Measurements from ENCODE around the gene DCAF5.
"Not testable (repeated sequence)": the region's sequence is repeated elsewhere in the genome, so short reads cannot be mapped to it uniquely, and the experiment has no call there.

The DCAF5 gene, protein sequence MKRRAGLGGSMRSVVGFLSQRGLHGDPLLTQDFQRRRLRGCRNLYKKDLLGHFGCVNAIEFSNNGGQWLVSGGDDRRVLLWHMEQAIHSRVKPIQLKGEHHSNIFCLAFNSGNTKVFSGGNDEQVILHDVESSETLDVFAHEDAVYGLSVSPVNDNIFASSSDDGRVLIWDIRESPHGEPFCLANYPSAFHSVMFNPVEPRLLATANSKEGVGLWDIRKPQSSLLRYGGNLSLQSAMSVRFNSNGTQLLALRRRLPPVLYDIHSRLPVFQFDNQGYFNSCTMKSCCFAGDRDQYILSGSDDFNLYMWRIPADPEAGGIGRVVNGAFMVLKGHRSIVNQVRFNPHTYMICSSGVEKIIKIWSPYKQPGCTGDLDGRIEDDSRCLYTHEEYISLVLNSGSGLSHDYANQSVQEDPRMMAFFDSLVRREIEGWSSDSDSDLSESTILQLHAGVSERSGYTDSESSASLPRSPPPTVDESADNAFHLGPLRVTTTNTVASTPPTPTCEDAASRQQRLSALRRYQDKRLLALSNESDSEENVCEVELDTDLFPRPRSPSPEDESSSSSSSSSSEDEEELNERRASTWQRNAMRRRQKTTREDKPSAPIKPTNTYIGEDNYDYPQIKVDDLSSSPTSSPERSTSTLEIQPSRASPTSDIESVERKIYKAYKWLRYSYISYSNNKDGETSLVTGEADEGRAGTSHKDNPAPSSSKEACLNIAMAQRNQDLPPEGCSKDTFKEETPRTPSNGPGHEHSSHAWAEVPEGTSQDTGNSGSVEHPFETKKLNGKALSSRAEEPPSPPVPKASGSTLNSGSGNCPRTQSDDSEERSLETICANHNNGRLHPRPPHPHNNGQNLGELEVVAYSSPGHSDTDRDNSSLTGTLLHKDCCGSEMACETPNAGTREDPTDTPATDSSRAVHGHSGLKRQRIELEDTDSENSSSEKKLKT

DNA sequence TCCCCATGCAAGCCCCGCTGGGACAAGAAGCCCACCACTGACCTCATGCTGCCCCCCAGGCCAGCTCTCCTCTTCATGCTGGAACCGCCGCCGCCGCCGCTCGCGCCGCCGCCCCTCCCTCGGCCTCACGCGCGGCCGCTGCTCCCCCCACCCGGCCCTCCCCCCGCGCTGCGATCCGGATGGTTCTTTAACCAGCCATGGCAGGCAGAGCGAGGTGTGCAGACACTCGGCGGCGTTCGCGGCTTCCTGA, at the start of gene DCAF5:
TSS of gene DCAF5 (minus strand) at position 218 of the 250 bp plus-strand sequence. CDS start at position 77, 141 bp downstream.
- peak; percentile 83 to 92 for DNase-seq

DNA sequence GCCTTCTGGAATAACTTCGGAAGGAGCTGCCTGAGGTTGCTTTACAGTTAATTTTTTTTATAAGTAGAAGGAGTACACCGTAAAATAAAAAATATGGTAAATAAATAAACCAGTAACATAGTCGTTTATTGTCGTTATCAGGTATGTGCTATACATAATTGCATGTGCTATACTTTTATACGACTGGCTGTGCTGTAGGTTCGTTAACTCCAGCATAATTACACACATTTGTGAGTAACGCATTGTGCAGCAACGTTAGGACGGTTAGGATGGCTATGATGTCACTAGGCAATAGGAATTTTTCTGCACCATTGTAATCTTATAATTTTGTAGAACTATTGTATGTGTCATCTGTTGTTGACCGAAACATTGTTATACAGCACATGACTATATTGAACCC, 46.9 kb upstream of the DCAF5 start:
- no peak for DNase-seq

DNA sequence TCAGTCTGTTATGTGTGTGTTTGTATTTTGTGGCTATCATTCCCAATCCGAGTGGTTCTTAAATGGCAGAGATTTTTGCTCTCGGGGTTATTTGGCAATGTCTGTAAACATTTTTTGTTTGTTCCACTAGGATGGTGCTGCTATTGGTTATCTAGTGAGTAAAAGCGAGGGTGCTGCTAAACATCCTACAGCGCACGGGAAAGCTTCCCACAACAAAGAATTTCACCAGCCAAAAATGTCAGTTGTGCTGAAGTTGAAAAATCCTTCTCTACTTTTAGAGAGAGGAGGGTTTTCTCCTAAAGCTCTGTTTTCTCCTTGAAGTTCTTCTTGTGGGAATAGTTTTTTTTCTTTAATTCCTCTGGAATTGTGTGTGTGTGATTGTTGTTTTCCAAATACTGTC, 40.8 kb upstream of the DCAF5 start:
- no peak for DNase-seq

DNA sequence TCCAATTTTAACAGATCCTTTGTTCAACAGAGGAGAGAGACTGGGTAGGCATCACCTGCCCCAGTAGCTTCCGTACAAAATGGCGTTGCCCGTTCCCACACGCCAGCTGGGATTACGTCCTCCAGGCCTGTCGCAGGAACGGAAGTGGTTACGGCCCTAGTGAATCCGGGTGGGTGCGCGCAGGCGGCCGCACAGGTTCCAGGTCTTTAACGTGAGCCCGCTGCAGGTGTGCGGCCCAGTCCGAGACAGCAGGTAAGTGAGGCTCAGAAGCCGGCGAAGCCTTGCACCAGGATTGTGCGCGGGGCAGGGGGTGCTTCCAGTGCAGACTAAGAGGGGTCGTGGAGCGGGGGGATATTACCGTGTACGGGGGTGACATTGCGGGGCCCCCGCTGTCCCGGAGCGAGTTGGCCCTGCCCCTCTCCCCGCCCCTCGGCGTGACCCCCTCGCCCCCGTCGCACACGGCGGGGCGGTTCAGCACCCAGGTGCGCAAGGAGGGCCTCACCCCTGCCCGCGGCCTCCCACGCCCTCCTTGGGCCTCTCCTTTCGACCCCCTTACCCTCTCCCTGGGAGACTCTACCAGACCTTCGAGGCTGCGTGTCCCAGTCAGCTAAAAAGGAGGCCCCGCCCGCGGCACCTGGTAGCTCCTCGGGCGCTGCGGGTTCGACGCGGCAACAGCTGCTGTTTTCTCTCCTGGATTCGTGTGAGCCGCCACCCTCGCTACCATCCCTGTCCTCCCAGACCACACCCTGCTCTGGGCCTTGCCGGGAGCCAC, 38.6 kb upstream of the DCAF5 start, which contains the start of gene EXD2:
TSS of gene EXD2 (plus strand) at position 159 of the 772 bp plus-strand sequence. CDS start 17,973 bp downstream, outside the sequence.
- peak; percentile 90 for DNase-seq

DNA sequence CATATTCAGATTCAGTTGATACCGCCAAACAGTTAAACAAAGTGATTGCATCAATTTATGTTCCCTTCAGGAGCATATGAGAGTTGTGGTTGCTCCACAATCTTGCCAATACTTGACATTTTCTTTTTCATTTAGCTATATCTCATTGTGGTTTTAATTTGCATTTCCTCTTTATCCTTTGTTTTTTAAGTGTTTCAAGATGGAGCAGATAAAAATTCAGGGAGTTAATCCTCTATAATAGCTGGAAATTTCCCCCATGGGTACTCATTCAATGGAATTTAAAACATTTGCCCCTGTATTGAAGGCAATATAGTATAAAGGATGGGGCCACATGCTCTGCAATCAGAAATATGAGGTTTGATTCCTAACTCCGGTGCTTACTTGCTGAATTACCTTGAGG, 37.3 kb upstream of the DCAF5 start:
- DNase-seq = no peak

DNA sequence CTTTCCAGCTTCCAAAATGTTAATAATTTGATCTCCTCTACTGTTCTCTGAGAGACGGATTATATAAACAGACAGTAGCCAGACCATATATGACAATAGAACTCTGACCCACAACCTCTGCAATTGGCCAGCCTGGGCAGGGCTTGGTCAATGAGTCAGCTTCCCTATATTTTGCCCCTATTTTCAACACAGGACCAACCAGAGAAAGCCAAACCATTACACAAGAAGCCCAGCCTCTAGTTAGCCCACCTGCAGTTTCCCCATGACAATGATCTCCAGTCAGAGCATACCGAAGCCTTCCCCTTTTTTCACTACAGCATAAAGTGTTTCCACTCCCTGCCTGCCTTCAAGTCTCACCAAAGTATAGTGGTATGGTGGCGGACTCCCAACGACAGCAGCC, 30.8 kb upstream of the DCAF5 start:
- no peak for DNase-seq

DNA sequence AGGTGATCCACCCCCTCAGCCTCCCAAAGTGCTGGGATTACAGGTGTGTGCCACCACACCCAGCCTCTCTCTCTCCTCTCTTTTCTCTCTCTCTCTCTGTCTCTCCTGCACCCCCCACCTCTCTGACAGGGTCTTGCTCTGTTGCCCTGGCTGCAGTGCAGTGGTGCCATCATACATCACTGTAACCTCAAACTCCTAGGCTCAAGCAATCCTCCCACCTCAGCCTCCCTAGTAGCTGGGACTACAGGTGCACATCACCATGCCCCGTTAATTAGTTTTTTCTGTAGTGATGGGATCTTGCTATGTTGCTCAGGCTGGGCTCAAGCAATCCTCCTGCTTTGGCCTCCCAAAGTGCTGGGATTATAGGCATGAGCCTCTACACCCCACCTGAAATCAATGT, 29.7 kb upstream of the DCAF5 start:
- DNase-seq = not testable (repeated sequence)

DNA sequence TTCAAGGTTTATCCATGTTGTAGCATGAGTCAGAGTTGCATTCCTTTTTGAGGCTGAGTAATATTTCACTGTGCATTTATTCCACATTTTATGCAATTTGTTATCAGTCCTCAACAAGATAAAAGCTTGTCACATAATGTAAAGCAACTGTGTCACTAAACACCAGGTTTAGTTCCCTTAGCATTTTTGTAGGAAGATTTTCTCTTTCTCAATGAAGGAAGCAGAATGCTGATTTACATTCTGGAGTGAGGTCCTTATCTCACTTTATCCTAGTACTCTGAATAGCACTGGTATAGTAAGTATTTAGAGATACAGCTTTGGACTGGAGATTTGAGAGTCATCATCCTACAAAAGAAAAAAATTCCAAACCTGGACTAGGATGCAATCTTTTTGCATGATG, 28.6 kb upstream of the DCAF5 start:
- DNase-seq = no peak

DNA sequence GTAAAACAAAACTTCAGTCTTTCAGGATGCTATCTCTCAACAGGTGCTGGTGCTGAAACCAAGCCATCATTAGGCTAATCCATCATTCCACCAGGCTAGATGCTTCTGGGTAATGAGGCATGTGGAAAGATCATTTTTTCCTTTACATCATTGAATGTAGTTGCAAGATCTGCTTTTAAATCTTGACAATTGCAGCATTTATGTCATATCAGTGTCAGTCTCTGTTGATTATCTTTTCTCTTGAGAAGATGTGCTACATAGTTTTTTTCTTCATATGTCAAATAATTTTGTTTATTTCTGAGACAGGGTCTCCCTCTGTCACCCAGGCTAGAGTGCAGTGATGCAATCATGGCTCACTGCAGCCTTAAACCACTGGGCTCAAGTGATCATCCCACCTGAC, 22.2 kb upstream of the DCAF5 start:
- no peak for DNase-seq

DNA sequence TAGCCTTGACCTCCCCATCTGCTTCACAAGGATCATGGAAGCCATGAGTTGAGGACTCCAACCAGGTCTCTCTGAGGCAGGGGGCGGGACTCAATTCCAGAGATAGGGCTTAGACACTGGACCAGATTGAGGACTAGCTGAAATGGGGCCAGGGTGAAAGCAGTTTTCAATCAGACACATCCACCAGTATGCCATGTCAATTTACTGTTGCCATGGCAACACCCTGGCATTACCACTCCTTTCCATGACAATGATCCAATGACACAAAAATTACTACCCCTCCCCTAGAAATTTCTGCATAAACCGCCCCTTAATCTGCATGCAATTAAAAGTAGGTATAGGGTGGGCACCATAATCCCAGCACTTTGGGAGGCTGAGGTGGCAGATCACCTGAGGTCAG, 18.6 kb upstream of the DCAF5 start:
- DNase-seq = no peak

DNA sequence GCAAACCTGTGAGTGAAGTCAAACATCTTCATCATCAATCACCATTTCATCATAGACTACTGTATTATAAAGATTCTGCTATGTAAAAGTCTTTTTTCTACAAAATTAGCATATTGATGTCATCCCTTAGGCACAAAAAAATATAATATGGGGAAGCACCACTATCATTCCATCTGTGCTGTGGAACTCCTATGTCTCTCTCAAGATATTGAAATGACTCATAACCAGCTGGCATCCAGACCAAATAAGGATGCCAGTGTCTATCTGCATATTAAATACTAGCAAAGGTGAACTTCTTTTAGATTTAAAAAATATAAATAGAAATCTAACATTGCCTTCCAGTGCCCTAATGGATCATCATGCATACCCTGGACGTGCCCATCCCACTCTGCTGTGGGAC, 17.9 kb upstream of the DCAF5 start:
- no peak for DNase-seq

DNA sequence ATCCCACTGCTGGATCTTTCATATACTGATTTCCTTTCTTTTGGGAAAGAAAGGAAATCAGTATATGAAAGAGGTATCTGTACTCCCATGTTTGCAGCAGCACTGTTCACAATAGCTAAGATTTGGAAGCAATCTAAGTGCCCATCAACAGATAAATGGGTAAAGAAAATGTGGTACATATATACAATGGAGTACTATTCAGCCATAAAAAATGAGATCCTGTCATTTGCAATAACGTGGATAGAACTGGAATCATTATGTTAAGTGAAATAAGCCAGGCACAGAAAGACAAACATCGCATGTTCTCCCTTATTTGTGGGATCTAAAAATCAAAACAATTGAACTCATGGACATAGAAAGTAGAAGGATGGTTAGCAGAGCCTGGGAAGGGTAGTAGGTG, 12.9 kb upstream of the DCAF5 start:
- not testable (repeated sequence) for DNase-seq

DNA sequence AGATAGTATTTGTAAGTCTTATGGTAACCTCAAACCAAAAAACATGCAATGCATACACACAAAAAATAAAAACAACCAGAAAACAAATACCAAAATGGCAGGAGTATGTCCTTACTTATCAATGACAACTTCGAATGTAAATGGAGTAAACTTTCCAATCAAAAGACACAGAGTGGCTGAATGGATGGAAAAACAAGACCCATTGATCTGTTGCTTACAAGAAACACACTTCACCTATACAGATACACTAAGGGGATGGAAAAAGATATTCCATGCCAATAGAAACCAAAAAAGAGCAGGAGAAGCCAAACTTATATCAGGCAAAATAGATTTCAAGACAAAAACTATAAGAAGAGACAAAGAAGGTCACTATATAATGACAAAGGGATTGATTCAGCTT, 8.7 kb upstream of the DCAF5 start:
- DNase-seq = no peak

DNA sequence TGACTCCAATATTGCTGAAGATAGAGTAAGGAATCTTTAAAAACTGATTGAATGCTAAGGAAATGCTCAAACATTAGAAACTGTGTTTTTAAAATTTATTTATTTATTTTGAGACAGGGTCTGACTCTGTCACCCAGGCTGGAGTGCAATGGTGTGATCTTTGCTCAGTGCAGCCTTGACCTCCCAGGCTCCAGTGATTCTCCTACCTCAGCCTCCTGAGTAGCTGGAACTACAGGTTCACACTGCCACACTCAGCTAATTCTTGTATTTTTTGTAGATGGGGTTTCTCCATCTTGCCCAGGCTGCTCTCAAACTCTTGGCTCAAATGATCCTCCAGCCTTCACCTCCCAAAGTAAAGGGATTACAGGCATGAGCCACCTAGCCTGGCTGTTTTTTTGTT, 3.3 kb upstream of the DCAF5 start:
- no peak for DNase-seq

DNA sequence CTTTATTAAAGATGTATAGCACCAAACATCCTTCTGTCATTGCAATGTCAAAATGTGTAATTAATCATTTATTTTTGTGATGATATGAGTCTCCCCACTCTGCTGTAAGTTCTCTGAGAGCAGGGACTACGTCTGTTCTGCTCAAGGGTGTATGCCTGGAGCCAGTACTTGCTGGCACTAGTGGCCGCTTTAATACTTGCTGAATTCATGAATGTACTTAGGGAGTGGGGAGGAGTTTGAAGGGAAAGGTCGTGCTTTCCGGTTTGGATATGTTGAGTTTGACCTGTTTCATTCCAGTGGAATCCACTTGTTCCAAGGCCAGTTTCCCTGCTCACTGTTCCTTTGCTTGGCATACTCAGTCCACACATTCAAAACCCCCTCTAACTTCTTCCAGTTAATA, 1.9 kb upstream of the DCAF5 start:
- DNase-seq = no peak

DNA sequence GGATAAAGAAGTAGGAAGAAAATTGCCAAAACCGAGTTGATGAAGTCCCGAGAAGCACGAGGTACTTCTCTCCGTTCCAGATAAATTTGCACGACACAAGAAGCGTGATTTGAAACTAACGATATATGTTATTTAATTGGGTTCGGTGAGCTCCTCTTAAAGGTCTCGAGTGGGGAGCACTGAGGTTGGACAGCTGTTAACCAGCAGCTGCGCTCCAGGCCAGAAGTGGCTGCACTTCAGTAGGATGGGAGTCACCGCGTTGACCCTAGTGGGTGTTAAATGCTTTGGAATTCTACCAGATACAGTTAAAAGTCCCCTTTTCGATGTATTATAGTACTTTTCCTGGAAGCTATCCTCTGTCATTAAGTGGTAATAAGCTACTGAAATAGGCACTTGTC, 953 bp upstream of the DCAF5 start:
- DNase-seq = no peak

DNA sequence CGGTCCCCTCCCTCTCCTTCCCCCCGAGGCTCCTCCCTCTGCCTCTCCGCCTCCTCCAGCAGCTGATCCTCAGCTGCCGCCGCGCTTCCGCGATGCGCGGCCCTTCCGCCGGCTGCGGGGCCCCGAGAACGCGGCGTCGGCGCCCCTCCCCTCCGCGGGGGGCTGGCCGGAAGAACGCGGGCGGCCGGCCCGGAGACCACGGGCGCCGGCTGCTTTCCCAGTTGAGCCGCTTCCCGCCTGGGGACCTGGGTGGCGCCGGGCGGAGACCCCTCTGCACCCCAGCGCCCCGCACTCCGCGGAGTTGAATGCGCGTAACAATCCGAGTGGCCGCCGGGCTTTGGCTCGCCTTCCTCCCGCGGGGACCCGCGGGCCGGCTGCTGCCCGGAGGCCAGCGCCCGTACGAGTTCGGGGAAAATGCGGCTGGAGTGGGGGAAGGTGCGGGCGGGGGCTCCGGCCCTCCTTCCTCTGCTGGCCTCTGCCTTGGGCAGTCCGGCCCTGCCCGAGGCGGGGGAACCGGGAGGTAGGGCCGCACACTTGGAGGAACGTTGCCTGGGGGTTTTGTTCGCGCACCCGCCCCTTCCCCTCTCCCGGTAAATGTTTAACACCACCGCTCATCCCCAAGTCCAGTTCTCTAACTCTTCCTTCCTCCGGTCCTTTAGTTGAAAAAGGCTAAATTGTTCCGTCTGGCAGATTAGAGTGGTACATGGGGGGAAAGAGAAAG, 393 bp upstream of the DCAF5 start:
- DNase-seq = no peak

DNA sequence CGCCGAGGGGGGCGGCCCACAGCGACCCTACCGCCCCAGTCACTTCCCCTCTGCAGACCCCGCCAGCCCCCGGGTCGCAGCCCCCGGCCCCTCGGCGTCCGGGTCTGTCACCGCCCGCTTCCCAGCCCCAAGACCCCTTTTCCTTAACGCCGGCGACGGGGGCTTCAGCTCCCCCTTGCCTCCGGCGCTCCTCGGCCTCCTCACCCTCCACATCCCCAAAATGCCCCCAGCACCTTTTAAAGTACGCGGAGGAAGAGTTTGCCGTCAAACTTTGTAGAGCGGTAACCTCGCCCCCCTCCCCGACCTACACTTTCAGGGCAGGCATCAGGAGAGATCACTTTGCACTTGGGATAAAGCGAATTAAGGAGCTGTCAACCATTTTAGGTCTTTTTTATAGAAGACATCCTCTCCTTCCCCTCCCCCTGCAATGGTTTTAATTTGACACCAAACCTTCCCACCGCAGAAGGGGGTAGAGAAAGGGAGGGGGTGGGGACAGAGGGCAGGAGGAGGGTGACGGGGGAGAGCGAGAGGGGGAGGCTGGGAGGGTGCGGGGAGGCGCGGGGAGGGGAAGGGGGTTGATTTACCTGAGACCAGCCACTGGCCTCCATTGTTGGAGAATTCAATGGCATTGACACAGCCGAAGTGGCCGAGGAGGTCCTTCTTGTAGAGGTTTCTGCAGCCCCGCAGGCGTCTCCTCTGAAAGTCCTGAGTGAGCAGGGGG, 578 bp downstream of the DCAF5 start:
- DNase-seq = no peak

DNA sequence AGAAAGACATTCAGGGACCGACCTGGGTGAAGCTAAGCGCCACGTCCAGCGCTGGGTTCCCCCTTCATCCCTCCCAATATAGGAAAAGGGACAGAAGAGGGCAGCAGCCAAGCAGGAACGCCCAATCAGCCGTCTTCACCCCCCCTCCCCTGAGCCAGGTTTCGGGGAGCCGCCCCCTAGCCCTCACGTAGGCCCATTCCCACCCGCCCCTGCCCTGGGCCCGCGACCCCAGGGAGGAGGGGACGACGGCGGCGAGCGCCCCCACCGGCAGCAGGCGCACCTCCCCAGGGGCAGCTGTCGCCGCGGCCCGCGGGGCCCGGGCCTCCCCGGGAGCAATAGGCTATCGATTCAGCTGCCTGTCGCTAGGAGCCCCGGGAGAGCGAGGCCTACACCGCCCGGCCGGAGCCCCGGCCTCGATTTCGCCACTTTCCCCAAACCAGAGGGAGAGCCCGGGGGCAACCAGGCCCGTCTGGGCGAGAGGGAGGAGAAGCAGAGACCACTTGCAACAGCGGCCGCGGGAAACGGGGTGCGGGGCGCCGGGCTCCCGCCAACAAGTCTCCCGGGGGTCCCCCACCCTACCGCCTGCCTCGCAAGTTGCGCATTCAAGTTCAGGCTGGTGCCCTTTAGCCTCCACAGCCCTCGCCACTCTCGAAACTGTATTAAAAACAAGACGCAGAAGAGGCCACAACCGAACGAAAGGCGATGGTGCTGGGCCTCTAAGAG, 1.3 kb downstream of the DCAF5 start:
- peak; percentile 55 to 70 for DNase-seq

DNA sequence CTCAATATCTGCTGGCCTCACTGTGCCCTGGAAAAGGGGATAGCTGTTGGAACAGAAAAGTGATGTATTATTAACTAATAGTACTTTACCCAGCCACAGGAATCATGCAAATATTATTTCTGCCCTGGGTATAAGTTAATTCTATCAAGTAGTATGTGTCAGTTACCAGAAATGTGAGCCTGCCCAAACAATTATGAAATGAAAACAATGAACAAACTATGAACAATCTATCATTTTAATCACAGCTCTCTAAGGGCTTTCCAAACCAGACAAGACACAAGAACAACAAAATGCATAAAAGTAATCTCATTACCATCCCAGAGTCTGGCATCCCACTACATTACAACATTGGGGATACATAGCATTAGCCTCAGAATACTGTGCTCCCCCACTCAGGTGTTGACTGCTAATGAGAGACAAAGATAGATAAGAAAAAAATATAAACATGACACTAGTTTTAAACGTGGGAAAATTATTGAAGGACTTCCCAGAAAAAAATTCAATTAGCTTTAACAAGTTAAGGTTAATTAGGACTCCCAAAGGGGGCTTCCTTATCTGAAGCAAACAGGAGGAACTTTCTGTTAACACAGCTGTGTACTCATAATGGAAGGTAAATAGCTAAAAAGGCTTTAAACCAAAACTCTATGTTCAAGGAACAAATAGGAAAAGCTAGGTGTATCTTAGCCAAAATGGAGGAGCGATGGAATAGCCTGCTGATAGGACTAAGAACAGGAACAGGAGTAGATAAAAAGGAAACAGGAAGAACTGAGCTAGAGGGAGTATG, 3.3 kb downstream of the DCAF5 start:
- DNase-seq = no peak
